Omental fat pad (tissue), 4 donors: ENCODE results near the gene ROBO2. TPM values are rescaled to one million over a fixed set of nuclear protein-coding genes. Genes with fewer than 3 reads are reported as not detected.

ENCODE experiments used
- ATAC-seq: fragments of 150-250 bp; one replicate; pipeline ENCODE4 v1.9.1; 2016; ENCODE audit warnings: mild to moderate bottlenecking, moderate library complexity; ENCODE audit not compliant: low FRiP score
- DNase-seq: peaks from one replicate; pipeline ENCODE4 v3.0.0-alpha.2; 2019; ENCODE audit warnings: low spot score
- total RNA-seq, 4 donors: library from RNA; depleted of rRNA; stranded (reverse); fragments of >200 nt; gene quantifications; one replicate each; pipeline ENCODE4 v1.1.0, GENCODE V29; 2016
- TF ChIP-seq, protein P1 (sequence below), 3 donors: fragments of 450-650 bp; IDR thresholded peaks; one replicate each; pipeline ENCODE4 v1.5.1; 2016 to 2017; ENCODE audit warnings: antibody characterized with exemption in 3 of 3, mild to moderate bottlenecking in 3 of 3, moderate library complexity in 2 of 3

ROBO2 gene
- total RNA-seq, 4 donors from 2014 or later, result 0.12 to 1.3 (median 1.1) TPM

DNA sequence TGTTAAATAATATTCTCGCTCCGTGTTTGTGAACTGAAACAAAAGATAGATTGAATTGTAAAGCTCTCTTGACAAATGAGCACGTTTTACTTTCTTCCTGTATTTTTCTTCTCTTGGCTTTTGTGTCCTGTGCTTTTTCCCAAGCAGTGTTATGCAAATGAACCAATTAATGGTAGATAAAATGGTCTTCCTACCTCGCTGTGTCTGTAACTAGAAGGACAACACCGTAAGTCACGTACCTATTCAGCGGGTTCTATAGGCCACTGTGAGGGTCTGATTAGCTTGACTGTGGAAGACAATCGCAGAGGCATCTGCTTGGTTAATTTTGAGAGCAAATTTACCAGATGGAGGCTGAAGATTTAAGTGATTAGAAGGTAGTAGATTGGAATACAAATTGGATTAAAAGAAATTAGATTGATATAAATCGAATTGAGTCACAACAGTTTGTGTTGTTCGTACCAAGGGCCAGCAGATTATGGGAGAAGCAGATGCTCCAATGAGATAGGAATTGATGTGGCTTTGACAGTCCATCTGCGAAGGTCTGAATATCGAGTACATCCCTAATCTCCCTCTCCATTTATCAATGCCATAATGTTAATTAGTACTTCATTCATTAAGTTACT is 40.2 kb downstream of the ROBO2 start:
- no peak for ATAC-seq
- no peak for DNase-seq
- TF ChIP-seq, protein P1, sequence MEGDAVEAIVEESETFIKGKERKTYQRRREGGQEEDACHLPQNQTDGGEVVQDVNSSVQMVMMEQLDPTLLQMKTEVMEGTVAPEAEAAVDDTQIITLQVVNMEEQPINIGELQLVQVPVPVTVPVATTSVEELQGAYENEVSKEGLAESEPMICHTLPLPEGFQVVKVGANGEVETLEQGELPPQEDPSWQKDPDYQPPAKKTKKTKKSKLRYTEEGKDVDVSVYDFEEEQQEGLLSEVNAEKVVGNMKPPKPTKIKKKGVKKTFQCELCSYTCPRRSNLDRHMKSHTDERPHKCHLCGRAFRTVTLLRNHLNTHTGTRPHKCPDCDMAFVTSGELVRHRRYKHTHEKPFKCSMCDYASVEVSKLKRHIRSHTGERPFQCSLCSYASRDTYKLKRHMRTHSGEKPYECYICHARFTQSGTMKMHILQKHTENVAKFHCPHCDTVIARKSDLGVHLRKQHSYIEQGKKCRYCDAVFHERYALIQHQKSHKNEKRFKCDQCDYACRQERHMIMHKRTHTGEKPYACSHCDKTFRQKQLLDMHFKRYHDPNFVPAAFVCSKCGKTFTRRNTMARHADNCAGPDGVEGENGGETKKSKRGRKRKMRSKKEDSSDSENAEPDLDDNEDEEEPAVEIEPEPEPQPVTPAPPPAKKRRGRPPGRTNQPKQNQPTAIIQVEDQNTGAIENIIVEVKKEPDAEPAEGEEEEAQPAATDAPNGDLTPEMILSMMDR (IDR thresholded peaks at IDR 0.05), result no peak

DNA sequence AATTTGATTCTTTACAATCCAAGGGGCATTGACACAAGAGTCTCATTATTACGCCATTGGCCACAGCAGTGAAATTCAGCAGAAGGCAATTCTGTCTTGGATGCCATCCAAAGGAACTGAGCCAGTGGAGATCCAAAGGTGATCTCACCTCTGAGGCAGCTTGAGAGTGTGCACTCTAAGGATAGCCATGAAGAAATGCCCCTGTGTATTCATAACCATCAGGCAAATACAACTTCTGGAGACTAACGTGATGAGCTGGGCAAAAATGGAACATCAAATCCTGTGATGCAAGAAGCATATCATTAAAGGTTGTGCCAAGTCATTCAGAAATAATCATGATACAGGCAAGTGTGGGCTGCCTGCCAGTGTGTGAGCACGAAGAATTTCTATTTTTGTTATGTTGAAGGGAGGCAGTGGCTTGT is 41.4 kb downstream of the ROBO2 start:
- TF ChIP-seq, protein P1 (IDR thresholded peaks at IDR 0.05), result no peak
- peak; percentile 92 for ATAC-seq
- no peak for DNase-seq

DNA sequence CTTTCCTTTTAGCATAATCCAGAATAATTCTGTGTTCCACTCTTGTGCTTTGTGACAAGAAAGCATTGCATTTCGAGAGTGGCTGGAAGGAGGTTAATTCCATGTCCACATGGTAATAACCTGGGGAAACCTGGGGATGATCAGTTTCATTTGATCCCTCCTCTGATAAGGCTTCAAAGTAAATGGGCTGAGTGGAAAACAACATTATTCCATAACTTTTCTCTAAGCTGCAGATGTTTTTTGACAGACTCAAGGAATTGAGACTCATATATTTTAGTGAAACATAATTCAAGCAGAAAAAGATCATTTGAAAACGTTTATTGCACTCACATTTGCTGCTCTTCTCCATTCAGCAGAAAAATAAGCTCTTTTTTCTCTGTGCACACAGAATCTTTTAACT is 44.6 kb downstream of the ROBO2 start:
- TF ChIP-seq, protein P1 (IDR thresholded peaks at IDR 0.05), result no peak
- no peak for ATAC-seq

DNA sequence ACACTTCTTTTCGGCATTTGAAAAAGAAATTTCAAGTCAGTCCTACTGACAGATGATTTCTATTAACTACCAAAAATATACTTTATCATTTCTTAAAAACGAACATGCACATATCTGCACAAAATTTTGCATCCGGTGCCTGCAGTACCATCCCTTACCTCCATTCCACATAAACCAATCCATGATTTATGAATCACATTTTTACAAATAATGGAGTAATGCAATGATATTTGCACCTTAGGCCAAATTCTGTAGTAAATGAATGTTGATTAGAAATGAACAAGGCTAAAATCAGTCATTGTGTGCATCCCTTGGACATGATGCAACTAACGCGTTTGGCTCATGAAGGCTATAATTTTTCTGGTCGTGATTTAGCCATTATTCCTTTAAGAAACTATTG is 46.5 kb downstream of the ROBO2 start:
- no peak for ATAC-seq
- DNase-seq, result no peak
- TF ChIP-seq, protein P1 (IDR thresholded peaks at IDR 0.05), result no peak

More for the DNA sequence above, 44.6 kb downstream of the ROBO2 start:
- no peak for DNase-seq

DNA sequence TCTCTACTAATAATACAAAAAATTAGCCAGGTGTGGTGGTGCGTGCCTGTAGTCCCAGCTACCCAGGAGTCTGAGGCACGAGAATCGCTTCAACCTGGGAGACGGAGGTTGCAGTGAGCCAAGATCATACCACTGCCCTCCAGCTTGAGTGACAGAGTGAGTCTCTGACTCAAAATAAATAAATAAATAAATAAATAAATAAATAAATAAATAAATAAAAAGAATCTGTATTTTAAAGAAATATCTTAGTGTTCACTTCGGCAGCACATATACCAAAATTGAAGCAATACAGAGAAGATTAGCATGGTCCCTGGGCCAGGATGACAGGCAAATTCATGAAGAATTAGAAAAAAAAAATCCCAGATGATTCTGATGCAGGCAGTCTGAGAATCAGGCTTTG is 51.9 kb downstream of the ROBO2 start:
- ATAC-seq, result no peak
- TF ChIP-seq, protein P1 (IDR thresholded peaks at IDR 0.05), result no peak

DNA sequence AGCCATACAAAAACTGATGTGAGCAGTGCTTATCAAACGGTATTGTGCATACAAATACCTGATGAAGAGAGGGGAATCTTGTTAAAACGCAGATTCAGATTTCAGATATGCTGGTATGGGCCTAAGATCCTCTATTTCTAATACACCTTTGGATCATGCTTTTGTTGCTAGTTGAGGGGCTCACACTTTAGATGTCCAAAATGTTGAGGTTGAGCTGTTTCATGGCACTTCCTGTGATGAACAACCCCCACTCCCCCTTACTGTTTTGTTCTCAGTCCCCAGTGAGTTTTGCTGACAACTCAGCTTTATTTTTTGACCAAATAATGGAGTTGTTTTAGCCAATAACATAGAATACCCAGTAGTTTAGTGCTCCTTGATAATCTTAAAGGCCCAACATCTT is 53.2 kb downstream of the ROBO2 start:
- ATAC-seq, result no peak
- TF ChIP-seq, protein P1 (IDR thresholded peaks at IDR 0.05), result no peak
- no peak for DNase-seq

More for the DNA sequence above, 51.9 kb downstream of the ROBO2 start:
- no peak for DNase-seq

DNA sequence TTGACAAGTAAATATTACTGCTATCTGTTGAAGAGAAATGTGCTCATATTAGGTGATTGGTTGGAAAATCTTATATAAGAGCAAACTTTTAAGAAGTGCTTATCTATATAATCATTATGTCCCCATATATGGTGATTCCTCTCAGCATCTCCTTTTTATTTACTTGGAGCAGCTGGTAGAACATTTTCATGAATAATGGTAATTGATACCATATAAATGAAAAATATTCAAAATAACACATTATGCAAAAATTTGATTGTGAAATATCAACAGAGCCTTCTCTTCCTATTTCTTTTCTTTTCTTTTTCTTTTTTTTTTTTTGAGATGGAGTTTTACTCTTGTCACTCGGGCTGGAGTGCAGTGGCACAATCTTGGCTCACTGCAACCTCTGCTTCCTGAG is 56.2 kb downstream of the ROBO2 start:
- ATAC-seq, result no peak
- TF ChIP-seq, protein P1 (IDR thresholded peaks at IDR 0.05), result no peak

More for the DNA sequence above, 56.2 kb downstream of the ROBO2 start:
- no peak for DNase-seq
